ENCODE data around the gene SLC35F2.

GRCh38 chr11:107787733-107788132, 70.9 kb downstream of the SLC35F2 start:
- TF ChIP-seq CSDC2 (CRISPR knock-in tag; IDR thresholded peaks at IDR 0.05) (no peak), ZFP30 (CRISPR knock-in tag; IDR thresholded peaks at IDR 0.05) (no peak), ESRRG (CRISPR knock-in tag; IDR thresholded peaks at IDR 0.05) (no peak), PATZ1 (CRISPR knock-in tag; IDR thresholded peaks at IDR 0.05; ENCODE audit: borderline replicate concordance) (no peak), ZFP3 (CRISPR knock-in tag; IDR thresholded peaks at IDR 0.05) (no peak), CSRNP3 (CRISPR knock-in tag; IDR thresholded peaks at IDR 0.05) (no peak), BACH2 (CRISPR knock-in tag; IDR thresholded peaks at IDR 0.05; ENCODE audit: borderline replicate concordance) (no peak)

All from SK-N-SH treated with all-trans-retinoic acid at 6 μM for 48 hours (cell line).